HCT116 (cell line): Measurements from ENCODE around the gene GTF2I. TPM values are rescaled to one million over a fixed set of nuclear protein-coding genes. Genes with fewer than 3 reads are reported as not detected.
A peak's percentile ranks its signal among the peaks of the same experiment; 100 is the strongest.

Experiments used
- ATAC-seq: fragments of 200-7000 bp; cut with Tn5 transposase; 2 replicates; pipeline ENCODE4 v1.9.1; 2020; ENCODE audit warnings: mild to moderate bottlenecking, moderate library complexity
- BruUV-seq: library from RNA; stranded (reverse); fragments of 400-500 nt; replicated peaks from 2 replicates; lab custom pipeline; 2021; lab: Mats Ljungman, UMichigan
- CTCF ChIA-PET: fragments of 300-600 bp; sonication (Branson Sonifier 250); formaldehyde crosslinking; loops from one replicate; lab custom pipeline; 2021; ENCODE audit warnings: antibody characterized with exemption; lab: Charles Lee
- POLR2A ChIA-PET: fragments of 300-600, 350-600 bp; sonication (Branson Sonifier 250); formaldehyde crosslinking; loops from one replicate; lab custom pipeline; 2021; ENCODE audit warnings: antibody characterized with exemption; lab: Charles Lee
- RAD21 ChIA-PET, 2 experiments: fragments of 300-600 bp; sonication (Branson Sonifier 250); formaldehyde crosslinking; loops; one replicate each; lab custom pipeline; 2023; ENCODE audit warnings: low total read pairs in 2 of 2; ENCODE audit not compliant: uncharacterized antibody in 2 of 2, unreplicated experiment in 2 of 2, low non-redundant PET in 1 of 2; lab: Charles Lee
- DNase-seq: peaks from one replicate; pipeline ENCODE4 v3.0.0-alpha.2; 2010; ENCODE audit warnings: low read depth, low spot score
- H2AFZ ChIP-seq: fragments of 200-600 bp; shearing (Covaris generic), sonication (generic); 2 replicates; pipeline ENCODE4 v1.6.1; 2017; ENCODE audit warnings: low read depth, mixed run types, mixed read lengths, antibody characterized with exemption, low read length; ENCODE audit not compliant: poor library complexity, severe bottlenecking
- H3K27ac ChIP-seq: 2 replicates; pipeline ENCODE4 v1.5.1; 2012; ENCODE audit warnings: low read depth, low read length
- H3K27me3 ChIP-seq: fragments of 200-600 bp; sonication (generic); 2 replicates; pipeline ENCODE4 v1.6.1; 2016; ENCODE audit warnings: mixed run types, low read length, mixed read lengths; ENCODE audit not compliant: insufficient read depth
- H3K36me3 ChIP-seq, 2 experiments: fragments of 200-500 bp in 1 of 2; fragments of 200-600 bp in 1 of 2; sonication (Bioruptor generic) in 1 of 2; sonication (generic) in 1 of 2; 2 replicates each; pipeline versions ENCODE4 v1.5.1 to v1.6.1; 2014 to 2016; ENCODE audit warnings: low read length in 2 of 2, inconsistent platforms in 1 of 2, mixed read lengths in 1 of 2, mixed run types in 1 of 2; ENCODE audit not compliant: insufficient read depth in 2 of 2, control insufficient read depth in 1 of 2
- H3K4me1 ChIP-seq, 2 experiments: fragments of 200-600 bp in 1 of 2; sonication (generic) in 1 of 2; 2 replicates each; pipeline versions ENCODE4 v1.5.1 to v1.6.1; 2012 to 2017; ENCODE audit warnings: low read length in 2 of 2, inconsistent platforms in 1 of 2, mild to moderate bottlenecking in 1 of 2, mixed read lengths in 1 of 2, mixed run types in 1 of 2, moderate library complexity in 1 of 2; ENCODE audit not compliant: insufficient read depth in 2 of 2, control insufficient read depth in 1 of 2
- H3K4me2 ChIP-seq: fragments of 200-600 bp; sonication (generic); 2 replicates; pipeline ENCODE4 v1.6.1; 2017; ENCODE audit warnings: mixed run types, low read length, mixed read lengths
- H3K4me3 ChIP-seq, 2 experiments: fragments of 200-600 bp in 1 of 2; sonication (generic) in 1 of 2; replicated peaks in 1 of 2; 2 replicates each; pipeline ENCODE4 v1.5.1; 2011 to 2016; ENCODE audit warnings: low read length in 2 of 2, control low read depth in 1 of 2, low read depth in 1 of 2, mild to moderate bottlenecking in 1 of 2, mixed read lengths in 1 of 2, mixed run types in 1 of 2
- H3K79me2 ChIP-seq: fragments of 200-600 bp; sonication (generic); 2 replicates; pipeline ENCODE4 v1.6.1; 2017; ENCODE audit warnings: mild to moderate bottlenecking, mixed run types, low read length, moderate library complexity, mixed read lengths; ENCODE audit not compliant: insufficient read depth
- H3K9ac ChIP-seq: fragments of 200-600 bp; sonication (generic); 2 replicates; pipeline ENCODE4 v1.6.1; 2016; ENCODE audit warnings: low read length, mixed read lengths
- H3K9me2 ChIP-seq: fragments of 200-600 bp; sonication (generic), shearing (Covaris generic); 2 replicates; pipeline ENCODE4 v1.6.1; 2017; ENCODE audit warnings: mixed run types, mild to moderate bottlenecking, moderate library complexity; ENCODE audit not compliant: insufficient read depth
- H3K9me3 ChIP-seq, 2 experiments: fragments of 200-500 bp in 1 of 2; fragments of 200-600 bp in 1 of 2; sonication (Bioruptor generic) in 1 of 2; sonication (generic) in 1 of 2; 2 replicates each; pipeline ENCODE4 v1.6.1; 2014 to 2017; ENCODE audit warnings: low read length in 2 of 2, mixed read lengths in 2 of 2, inconsistent platforms in 1 of 2, low read depth in 1 of 2, mild to moderate bottlenecking in 1 of 2, mixed run types in 1 of 2, moderate library complexity in 1 of 2; ENCODE audit not compliant: control insufficient read depth in 1 of 2, insufficient read depth in 1 of 2
- H4K20me1 ChIP-seq: fragments of 200-600 bp; sonication (generic), shearing (Covaris generic); 2 replicates; pipeline ENCODE4 v1.6.1; 2017; ENCODE audit warnings: mixed run types, mild to moderate bottlenecking, moderate library complexity; ENCODE audit not compliant: insufficient read depth
- CTCF ChIP-seq, 3 experiments: fragments of 200-600 bp in 1 of 3; sonication (generic) in 1 of 3; IDR thresholded peaks in 2 of 3; conservative IDR thresholded peaks in 1 of 3; 2 replicates each; pipeline ENCODE4 v1.5.1; 2012 to 2017; ENCODE audit warnings: low read depth in 2 of 3, low read length in 2 of 3, antibody characterized with exemption in 1 of 3, borderline replicate concordance in 1 of 3, control low read depth in 1 of 3, mild to moderate bottlenecking in 1 of 3, mixed read lengths in 1 of 3, mixed run types in 1 of 3, moderate library complexity in 1 of 3; ENCODE audit not compliant: insufficient read depth in 1 of 3
- EGR1 ChIP-seq: IDR thresholded peaks from 2 replicates; pipeline ENCODE4 v1.6.1; 2012; ENCODE audit warnings: low read depth
- ELF1 ChIP-seq: IDR thresholded peaks from 2 replicates; pipeline ENCODE4 v1.6.1; 2012; ENCODE audit warnings: low read depth, borderline replicate concordance
- MAX ChIP-seq: IDR thresholded peaks from 2 replicates; pipeline ENCODE4 v1.6.1; 2012
- TCF7L2 ChIP-seq: IDR thresholded peaks from 2 replicates; pipeline ENCODE4 v1.7.0; 2011; ENCODE audit warnings: borderline replicate concordance, inconsistent platforms; ENCODE audit not compliant: insufficient read depth, insufficient read length; ENCODE audit errors: extremely low read depth
- YY1 ChIP-seq: IDR thresholded peaks from 2 replicates; pipeline ENCODE4 v1.6.1; 2011; ENCODE audit warnings: low read length, low read depth, moderate library complexity, mild to moderate bottlenecking; ENCODE audit not compliant: insufficient replicate concordance; ENCODE audit errors: extremely low read depth
- ZBTB33 ChIP-seq: IDR thresholded peaks from 2 replicates; pipeline ENCODE4 v1.6.1; 2011; ENCODE audit warnings: mild to moderate bottlenecking, low read length, moderate library complexity; ENCODE audit not compliant: insufficient replicate concordance; ENCODE audit errors: extremely low read depth
- ZNF274 ChIP-seq: fragments of 200-500 bp; sonication (Bioruptor generic); IDR thresholded peaks from 2 replicates; pipeline ENCODE4 v1.6.1; 2014; ENCODE audit warnings: mild to moderate bottlenecking, low read depth, low read length, inconsistent platforms
- intact Hi-C: fragments of 100-400 bp; cut with micrococcal nuclease; formaldehyde crosslinking; loops from 2 replicates; pipeline ENCODE4 v1.10.0; 2022
- total RNA-seq: library from RNA; stranded (reverse); gene quantifications from one replicate; pipeline ENCODE4 v1.2.1, GENCODE V29; 2021; ENCODE audit not compliant: unreplicated experiment

Gene GTF2I
- total RNA-seq, 1 experiment from 2014 or later = 164 TPM

- no peaks in the 10 kb centered on the region for H3K9me2 ChIP-seq
- no peak overlapping the region for H3K9ac ChIP-seq
- no peak for TF ChIP-seq CTCF (IDR thresholded peaks at IDR 0.05 in 2 of 3, conservative IDR thresholded peaks at IDR 0.05 in 1 of 3; ENCODE audit: borderline replicate concordance in 1 of 3, insufficient read depth in 1 of 3, low read depth in 2 of 3, low read length in 2 of 3)
- TF ChIP-seq MAX = no peak
- TF ChIP-seq ELF1 = no peak
- TF ChIP-seq TCF7L2 = no peak
- TF ChIP-seq ZBTB33 = no peak
- TF ChIP-seq YY1 = no peak
- TF ChIP-seq ZNF274 = no peak
- TF ChIP-seq EGR1 = no peak
- peaks cover 30 to 35% of the 10 kb centered on the region in 2 experiments for H3K36me3 ChIP-seq
- peaks cover 0 to 6% of the 10 kb centered on the region in 2 experiments; a peak in 1 of 4 replicates for H3K9me3 ChIP-seq
- no peak overlapping the region for H3K4me2 ChIP-seq
- RAD21 ChIA-PET = no interaction called here
- H2AFZ ChIP-seq = no peak overlapping the region
- DNase-seq (no peak), ATAC-seq (no peak)
- intact Hi-C loops = no loop called here
- no peaks in the 10 kb centered on the region for H3K79me2 ChIP-seq
- no peak overlapping the region for H3K27ac ChIP-seq
- POLR2A ChIA-PET = no interaction called here
- no peak overlapping the region for H3K4me3 ChIP-seq
- no peaks in the 10 kb centered on the region for H4K20me1 ChIP-seq
- H3K4me1 ChIP-seq = no peaks in the 10 kb centered on the region
- TSS peak; percentile 15 for BruUV-seq
- CTCF ChIA-PET = no interaction called here
- no peaks in the 10 kb centered on the region for H3K27me3 ChIP-seq
Measured at GRCh38 chr7:74717889-74718288, 60.4 kb downstream of the GTF2I start.
